Mesenteric fat pad (tissue), 1 donor: Measurements from ENCODE around the gene KRT27. TPM values are rescaled to one million over a fixed set of nuclear protein-coding genes. Genes with fewer than 3 reads are reported as not detected.
"Not testable (repeated sequence)": the region's sequence is repeated elsewhere in the genome, so short reads cannot be mapped to it uniquely, and the experiment has no call there.

Experiments used
- DNase-seq: peaks from one replicate; pipeline ENCODE4 v3.0.0-alpha.2; 2020; ENCODE audit warnings: low spot score
- total RNA-seq: library from RNA; stranded (reverse); fragmentation: NEBNext Ultra II Directional; extraction: Animal tissue kit (Norgen Biotek cat#: 25700); gene quantifications from one replicate; pipeline ENCODE4 v1.2.1, GENCODE V29; 2021
- donor health status: DM: yes; HTN: yes; CAD: no.

Gene KRT27
- total RNA-seq, 1 donor from 2014 or later, result not detected

DNA sequence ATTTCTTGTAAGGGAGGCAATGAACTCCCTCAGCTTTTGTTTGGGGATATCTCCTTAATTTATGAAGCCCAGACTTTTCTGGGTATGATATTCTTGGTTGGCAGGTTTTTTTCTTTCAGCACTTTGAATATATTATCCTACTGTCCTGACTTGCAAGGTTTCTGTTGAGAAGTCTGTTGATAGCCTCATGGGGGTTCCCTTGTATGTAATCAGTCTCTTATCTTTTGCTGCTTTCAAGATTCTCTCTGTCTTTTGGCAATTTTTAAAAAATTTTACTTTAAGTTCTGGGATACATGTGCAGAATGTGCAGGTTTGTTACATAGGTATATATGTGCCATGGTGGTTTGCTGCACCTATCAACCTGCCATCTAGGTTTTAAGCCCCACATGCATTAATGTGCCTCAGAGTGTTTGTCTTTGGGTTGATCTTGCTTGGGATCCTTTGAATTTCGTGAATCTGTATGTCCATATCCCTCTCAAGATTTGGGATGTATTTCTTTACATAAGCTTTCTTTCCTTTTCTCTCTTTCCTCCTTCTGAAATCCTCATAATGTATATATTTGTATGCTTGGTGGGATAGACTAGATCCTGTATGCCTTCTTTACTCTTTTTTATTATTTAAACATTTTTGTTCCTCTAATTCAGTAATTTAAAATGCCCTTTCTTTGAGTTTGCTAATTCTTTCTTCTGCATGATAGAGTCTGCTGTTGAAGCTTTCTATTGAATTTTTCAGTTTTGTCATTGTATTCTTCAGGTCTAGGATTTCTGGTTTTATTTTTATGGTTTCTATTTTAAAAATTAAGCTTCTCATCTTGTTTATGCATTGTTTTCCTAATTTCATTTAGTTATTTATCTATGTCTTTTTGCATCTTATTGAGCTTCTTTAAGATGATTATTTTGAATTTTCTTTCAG lies 22.0 kb downstream of the KRT27 start:
- no peak for DNase-seq

DNA sequence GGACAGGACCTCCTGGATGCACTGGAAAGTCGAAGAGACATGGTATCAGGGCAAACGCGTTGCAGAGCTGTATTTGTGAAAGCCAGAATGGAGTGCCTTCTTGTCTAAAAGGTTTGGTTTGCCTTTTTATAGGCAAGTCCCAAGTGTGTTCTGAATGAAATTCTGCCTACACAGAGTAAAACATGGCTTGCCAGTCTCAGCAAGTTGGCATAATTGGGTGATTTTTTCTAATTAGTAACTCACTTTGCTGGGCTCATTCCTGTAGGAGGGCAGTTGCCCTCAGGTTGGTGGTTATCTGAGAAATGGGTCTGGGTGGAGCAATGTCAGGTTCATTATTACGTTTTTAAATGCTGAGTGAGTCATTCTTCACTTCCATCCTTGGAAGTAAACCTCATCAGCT lies 27.1 kb downstream of the KRT27 start, which contains the start of gene KRT25:
KRT25 (minus strand) TSS at position 101 of the 400 bp plus-strand sequence; CDS start at position 41, 60 bp downstream.
- DNase-seq, result no peak

DNA sequence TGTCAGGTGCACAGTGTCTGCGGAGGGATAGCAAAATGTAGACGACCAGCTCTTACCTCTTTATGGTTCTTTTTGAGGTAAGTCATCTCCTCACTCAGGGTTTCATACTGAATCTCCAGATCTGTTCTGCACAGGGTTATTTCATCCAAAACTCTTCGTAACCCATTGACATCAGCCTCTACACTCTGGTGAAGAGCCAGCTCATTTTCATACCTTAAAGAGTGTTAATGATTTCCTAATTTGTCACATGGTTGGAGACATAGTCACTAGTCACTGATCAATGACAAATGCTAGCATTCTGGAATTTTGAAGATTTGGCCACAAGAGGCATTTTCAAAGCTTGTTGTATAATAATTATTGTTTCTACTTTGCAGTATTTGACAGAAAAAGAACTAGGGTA lies 28.5 kb downstream of the KRT27 start:
- DNase-seq, result no peak

DNA sequence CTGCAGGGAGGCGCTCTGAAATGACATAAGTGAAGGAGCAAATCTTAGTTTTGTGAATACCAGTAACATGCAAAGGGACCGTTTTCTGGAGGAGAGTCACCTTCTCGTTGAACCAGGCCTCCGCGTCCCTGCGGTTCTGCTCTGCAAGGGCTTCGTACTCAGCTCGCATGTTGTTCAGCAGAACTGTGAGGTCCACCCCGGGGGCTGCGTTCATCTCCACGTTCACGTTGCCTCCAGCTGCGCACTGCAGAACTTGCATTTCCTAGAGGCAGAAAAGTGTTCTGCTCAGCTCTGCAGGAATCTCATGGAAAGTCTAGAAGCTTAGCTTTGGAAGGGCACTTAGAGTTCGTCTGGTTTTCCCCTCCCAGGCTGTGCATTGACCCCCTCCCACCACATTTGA lies 31.3 kb downstream of the KRT27 start:
- no peak for DNase-seq

DNA sequence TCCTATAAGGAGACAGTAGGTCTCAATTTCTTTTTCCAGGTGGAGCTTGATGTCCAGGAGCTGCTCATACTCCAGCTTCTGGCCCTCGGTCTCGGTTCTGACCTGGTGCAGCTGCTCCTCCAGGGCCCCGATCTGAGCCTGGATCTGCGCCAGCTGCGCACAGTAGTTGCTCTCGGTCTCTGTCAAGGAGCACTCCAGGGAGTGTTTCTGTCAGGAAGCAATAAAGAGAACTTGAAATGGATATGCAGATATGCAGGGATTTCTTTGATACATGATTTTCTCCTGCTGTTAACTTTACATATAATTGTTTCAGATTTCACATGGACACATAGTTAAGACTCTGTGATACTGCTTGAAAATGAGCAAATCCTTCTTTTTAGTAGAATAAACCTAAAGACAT lies 32.0 kb downstream of the KRT27 start:
- no peak for DNase-seq

DNA sequence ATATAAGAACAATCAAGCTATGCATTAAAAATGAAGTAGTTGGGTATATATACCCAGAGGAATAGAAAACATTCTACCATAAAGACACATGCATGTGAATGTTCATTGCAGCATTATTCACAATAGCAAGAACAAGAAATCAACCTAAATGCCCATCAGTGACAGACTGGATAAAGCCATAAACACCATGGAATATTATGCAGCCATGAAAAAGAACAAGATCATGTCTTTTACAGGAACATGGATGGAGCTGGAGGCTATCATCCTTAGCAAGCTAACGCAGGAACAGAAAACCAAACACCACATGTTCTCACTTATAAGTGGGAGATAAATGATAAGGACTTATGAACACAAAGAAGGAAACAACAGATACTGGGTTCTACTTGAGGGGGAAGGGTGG lies 33.7 kb downstream of the KRT27 start:
- not testable (repeated sequence) for DNase-seq

DNA sequence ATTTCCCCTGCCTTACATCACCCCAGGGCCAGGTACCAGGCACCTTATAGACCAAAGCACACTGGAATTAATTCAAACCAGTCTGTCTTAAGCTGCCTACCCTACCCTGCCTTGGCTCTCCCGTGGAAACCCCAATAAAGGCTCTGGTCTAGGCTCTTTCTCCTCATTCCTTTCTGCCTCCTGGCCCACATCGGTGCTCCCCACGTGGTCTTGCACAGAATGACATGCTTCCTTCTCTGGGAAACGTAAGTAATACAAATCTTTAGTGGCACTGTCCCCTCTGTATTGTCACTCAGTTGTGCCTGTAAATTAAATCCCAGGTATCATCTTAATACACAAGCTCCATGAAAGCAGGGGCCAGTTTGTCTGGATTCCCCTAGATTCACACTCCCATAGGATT lies 43.8 kb downstream of the KRT27 start:
- DNase-seq, result no peak

DNA sequence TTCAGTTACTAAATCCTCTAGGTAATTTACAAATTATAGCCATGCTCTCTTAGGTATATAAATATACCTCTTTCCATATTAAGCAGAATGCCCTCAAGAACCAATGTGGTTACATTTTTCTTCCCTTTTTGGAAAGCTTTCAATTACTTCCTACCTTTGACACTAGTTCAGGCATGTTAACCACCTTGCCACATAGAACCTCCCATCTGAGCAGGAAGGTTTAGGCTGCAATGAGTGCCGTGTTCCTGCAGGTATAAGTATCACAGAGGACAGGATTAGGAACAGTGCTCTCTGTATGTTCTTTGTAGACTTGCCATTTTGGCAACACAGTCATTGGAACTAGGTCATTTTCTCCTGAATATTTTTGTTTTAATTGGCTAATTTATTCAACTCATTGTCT lies 47.3 kb downstream of the KRT27 start:
- DNase-seq, result no peak

DNA sequence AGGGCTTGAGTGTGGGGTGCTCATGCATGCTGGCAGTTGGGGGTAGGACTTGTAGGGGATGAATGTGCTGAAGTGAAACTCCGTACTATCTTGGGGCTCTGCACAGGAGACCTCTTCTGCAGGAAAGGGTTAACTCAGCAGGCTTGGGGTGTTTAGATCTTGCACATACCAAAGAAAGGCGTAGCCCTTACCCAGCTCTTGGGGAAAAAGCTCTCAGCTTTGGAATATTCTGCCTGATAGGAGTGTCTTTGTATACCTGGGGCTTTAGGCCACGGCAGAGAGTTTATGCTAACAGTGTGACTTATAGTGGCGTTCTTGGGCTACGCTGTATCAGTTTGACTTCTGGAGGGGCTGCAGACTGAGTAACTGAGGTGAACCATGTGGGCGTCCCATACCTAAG lies 48.3 kb downstream of the KRT27 start:
- no peak for DNase-seq

DNA sequence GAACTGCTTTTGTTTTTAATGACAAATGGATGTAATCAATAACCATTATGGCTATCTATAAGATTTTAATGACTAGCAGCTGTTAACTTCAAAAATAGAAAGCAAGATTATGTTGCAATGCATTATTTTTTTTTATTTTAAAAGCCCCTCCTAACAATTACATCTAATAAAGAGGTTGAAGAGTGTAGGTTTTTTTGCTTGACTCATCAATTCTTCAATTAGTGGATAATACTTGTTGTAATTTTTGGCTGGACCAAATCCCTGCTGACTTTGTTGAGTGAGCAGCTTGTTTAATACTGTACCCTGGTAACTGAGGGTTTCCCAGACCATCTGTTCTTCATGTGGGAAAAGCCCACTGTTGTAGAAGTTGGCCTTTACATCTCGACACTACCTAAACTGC lies 51.4 kb downstream of the KRT27 start:
- DNase-seq, result no peak

DNA sequence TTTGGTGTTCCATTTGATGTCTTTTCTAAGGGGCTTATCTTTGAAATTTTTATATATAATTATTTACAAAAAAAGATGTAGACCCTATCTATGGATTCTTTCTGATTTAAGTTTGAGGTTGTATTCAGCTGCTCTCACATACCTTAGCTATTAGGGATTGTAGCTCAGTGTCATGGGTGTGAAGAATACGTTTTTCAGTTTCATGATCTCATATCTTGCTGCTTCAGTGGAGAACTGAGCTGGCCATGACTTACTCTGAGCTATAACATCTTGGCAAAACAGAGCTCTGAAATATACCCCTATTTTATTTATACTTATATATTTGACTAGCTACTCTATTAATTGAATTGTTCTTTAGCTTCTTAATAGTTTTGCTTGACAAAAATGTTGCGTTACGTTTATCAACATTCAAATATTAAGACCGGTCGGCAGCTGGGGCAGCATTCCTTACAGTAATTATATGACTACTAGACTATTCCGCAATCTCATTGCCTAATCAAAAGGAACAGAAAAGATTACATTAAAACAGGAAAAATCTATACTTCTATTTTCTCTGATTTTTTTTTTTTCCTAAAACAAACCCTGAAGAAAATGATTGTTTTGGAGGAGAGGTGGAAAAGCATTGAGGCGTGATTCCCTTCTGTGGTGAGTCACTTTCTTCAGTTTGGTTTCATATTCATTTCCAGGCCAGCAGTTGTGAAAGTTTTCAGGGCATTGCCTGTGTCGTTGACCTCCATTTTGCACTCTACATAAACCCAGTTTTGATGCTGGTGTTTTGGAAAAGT lies 54.7 kb downstream of the KRT27 start:
- no peak for DNase-seq

DNA sequence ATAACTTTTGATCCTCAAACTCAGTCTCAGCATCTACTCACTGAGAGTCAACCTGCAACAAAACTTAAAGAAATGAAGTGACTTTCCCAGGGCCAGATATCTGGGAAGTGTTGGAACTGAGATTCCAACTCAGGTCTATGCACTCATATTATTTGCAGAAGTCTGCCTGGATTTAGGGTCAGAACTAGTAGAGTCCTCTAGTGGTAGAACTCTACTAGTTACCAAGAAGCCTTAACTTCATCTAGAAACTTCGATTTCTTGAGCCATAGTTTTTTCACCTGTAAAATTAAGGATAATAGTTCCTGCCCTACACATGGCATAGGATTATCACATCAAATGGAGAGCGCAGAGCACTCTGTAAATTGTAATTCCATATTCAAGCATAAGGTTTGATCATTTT lies 55.4 kb downstream of the KRT27 start:
- DNase-seq, result no peak

Other genes starting within 250 kb of the KRT27 start
- gene CCR7, start 217.1 kb downstream of the KRT27 start, total RNA-seq, result 0.39 TPM
- 73.5 TPM for gene SMARCE1, start 134.7 kb downstream of the KRT27 start, total RNA-seq
- 0.26 TPM for gene KRT222, start 117.4 kb downstream of the KRT27 start, total RNA-seq
- not detected for gene KRT24, start 78.8 kb downstream of the KRT27 start, total RNA-seq
- gene KRT25, start 27.2 kb downstream of the KRT27 start, total RNA-seq, result not detected
- gene KRT26, start 10.3 kb downstream of the KRT27 start, total RNA-seq, result not detected
- gene KRT28, start 17.4 kb upstream of the KRT27 start, total RNA-seq, result not detected
- 38.6 TPM for gene KRT10, start 40.1 kb upstream of the KRT27 start, total RNA-seq
- not detected for gene KRT12, start 84.7 kb upstream of the KRT27 start, total RNA-seq
- 1.2 TPM for gene KRT20, start 102.7 kb upstream of the KRT27 start, total RNA-seq
- gene KRT23, start 155.1 kb upstream of the KRT27 start, total RNA-seq, result 0.80 TPM
- not detected for gene KRT39, start 184.4 kb upstream of the KRT27 start, total RNA-seq
- not detected for gene KRT40, start 201.8 kb upstream of the KRT27 start, total RNA-seq
- gene KRTAP3-3, start 211.6 kb upstream of the KRT27 start, total RNA-seq, result not detected
- not detected for gene KRTAP3-2, start 217.4 kb upstream of the KRT27 start, total RNA-seq
- not detected for gene KRTAP3-1, start 226.6 kb upstream of the KRT27 start, total RNA-seq
- not detected for gene KRTAP1-5, start 244.7 kb upstream of the KRT27 start, total RNA-seq
- not detected for gene KRTAP1-4, start 247.6 kb upstream of the KRT27 start, total RNA-seq